22Rv1 (cell line): ENCODE results near the gene AFG1L.

Experiments used
- H3K27ac ChIP-seq: fragments of 450-650 bp; 2 replicates; pipeline ENCODE4 v1.5.1; 2017
- ZFX ChIP-seq: fragments of 450-650 bp; IDR thresholded peaks from 2 replicates; pipeline ENCODE4 v1.6.1; 2017; ENCODE audit warnings: antibody characterized with exemption, borderline replicate concordance
- TF ChIP-seq, protein P1 (sequence below): fragments of 450-650 bp; IDR thresholded peaks from 2 replicates; pipeline ENCODE4 v1.5.1; 2017; ENCODE audit warnings: mild to moderate bottlenecking

AFG1L gene

DNA sequence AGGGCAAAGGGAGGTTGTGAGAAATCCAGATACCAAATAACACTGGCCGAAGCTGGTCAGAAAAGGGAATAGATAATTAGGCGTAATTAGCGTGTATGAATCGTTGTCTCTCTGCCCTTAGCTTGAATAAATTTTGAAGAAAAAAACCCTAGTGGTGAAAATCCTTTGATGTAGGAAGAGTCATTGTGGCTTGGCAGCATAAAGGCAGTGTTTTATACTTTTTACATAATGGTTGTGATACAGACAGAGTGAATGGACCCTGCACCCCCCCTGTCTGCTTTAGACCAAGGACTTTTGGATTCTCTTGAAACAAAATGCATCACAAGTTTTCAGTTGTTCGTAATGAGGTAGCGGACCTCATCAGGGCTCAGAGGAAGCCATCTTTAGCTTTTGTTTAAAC lies 126.5 kb downstream of the AFG1L start:
- no peak overlapping the region for H3K27ac ChIP-seq
- no peak for TF ChIP-seq ZFX
- TF ChIP-seq, protein P1, sequence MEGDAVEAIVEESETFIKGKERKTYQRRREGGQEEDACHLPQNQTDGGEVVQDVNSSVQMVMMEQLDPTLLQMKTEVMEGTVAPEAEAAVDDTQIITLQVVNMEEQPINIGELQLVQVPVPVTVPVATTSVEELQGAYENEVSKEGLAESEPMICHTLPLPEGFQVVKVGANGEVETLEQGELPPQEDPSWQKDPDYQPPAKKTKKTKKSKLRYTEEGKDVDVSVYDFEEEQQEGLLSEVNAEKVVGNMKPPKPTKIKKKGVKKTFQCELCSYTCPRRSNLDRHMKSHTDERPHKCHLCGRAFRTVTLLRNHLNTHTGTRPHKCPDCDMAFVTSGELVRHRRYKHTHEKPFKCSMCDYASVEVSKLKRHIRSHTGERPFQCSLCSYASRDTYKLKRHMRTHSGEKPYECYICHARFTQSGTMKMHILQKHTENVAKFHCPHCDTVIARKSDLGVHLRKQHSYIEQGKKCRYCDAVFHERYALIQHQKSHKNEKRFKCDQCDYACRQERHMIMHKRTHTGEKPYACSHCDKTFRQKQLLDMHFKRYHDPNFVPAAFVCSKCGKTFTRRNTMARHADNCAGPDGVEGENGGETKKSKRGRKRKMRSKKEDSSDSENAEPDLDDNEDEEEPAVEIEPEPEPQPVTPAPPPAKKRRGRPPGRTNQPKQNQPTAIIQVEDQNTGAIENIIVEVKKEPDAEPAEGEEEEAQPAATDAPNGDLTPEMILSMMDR = no peak

DNA sequence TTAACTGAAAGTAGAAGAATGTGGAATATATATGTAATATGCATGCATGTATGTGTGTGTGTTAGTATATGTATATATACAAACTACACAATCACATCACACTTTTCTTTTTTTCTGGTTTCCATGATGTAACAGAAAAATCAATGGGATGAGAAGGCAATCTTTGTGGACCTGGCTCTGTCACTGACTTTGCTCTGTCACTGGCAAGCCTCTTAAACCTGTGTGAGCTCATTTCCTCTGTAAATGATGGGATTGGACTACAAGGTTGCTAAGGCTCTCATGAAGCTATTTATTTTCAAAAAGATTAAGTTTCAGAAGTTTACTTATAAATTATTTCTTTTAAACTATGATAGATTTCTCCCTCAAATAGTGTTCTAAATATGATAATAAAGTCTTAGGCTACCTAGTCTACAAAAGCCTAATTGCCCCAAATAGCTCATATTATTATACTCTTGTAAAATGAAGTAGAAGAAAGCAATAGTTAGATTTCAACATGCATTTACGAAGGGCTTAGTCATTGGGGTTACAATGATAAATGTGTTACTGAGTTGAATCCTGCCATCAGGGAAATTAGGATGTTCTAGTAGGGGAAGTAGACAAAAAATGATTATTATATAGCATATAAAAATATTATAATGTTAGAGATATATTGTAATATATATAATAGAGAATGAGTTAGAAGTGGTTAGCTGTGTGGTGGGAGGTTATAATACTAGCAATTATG lies 129.3 kb downstream of the AFG1L start:
- TF ChIP-seq, protein P1 = no peak
- TF ChIP-seq ZFX = no peak
- no peak overlapping the region for H3K27ac ChIP-seq

DNA sequence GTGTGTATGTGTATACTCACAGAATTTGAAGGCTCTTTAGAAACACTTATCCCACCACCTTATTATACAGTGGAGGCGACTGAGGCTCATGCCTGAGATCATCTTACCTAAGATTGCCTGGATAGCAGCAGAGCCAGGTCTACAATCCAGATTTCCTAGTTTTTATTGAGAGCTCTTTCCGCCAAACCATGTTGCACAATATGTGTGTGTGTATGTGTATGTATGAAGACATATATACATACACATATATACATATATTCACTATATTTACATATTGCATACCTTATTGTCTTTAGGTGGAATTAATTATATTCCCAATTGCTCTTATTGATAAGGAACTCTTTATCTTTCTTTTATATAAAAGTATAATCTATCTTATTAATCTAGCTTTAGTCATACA lies 130.6 kb downstream of the AFG1L start:
- TF ChIP-seq, protein P1 = no peak
- TF ChIP-seq ZFX = no peak
- H3K27ac ChIP-seq = no peak overlapping the region

DNA sequence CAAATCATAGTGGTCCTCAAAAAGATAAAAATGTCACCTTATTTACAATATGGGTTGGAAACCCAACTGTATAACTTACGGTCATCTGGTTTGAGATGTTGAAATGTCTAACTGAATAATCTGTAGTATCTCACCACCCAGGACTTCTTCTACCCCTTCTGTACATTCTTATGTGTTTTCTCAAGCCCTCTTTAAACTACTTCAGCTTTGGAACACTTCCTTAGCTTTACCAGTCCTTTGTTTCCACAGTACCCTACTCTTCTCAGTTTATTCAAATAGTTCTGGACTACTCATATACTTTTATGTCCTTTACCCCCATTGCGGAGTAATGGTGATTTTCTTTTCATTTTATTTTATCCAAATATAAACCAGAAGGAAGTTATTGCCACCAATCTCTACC lies 137.3 kb downstream of the AFG1L start:
- no peak for TF ChIP-seq ZFX
- TF ChIP-seq, protein P1 = no peak
- no peak overlapping the region for H3K27ac ChIP-seq

DNA sequence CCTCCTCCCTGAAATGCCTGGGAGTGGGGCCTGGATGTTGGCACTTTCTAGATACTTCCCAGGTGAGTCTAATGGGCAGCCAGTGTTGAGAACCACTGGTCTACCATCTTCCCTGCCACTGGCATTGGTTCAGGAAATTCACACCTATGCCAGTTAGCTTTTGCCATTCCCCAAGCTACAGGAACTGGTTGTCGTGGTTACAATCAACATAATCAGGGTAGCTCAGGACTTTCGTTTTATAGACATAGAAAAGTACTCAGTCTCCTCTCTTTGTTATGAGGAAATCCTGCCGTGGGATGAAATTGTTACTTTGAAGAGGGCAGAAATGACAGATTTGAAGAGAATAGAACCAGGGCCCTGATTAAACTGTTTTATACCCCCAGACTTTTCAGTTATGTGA lies 137.9 kb downstream of the AFG1L start:
- TF ChIP-seq, protein P1 = no peak
- TF ChIP-seq ZFX = no peak
- no peak overlapping the region for H3K27ac ChIP-seq

DNA sequence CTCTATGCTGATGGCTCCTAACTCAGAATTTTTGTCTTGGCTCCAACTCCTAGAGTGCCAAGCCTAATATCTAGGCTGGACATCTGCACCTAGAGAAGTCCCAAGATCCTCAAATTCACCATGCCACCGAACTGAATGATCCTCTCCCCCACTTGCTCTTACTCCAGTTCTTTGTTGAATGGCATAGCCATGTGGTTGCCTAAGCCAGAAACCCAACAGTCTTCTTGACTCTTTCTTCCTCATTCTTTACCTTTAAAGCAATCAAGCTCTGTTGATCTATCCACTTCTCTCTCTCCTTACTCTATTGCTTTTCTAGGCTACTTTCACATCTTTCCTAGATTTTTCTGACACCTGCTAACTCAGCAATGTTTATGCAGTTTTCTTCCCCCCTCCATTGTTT lies 139.4 kb downstream of the AFG1L start:
- TF ChIP-seq, protein P1 = no peak
- no peak for TF ChIP-seq ZFX
- no peak overlapping the region for H3K27ac ChIP-seq

DNA sequence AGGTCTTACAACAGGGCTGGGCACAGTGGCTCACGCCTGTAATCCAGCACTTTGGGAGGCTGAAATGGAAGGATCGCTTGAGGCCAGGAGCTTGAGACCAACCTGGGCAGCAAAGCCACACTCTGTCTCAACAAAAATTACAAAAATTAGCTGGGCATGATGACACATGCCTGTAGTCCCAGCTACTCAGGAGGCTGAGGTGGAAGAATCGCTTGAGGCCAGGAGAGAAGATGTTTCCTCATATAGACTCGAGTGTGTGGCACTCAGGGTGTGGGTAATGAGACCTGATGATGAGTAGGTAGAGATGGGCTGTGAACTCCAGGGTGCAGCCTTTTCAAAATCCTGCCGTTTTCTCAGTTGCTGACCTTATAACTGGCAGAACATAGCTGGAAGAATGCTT lies 140.5 kb downstream of the AFG1L start:
- TF ChIP-seq, protein P1 = no peak
- TF ChIP-seq ZFX = no peak
- no peak overlapping the region for H3K27ac ChIP-seq
